ENCODE data around the gene DCLK1. TPM values are rescaled to one million over a fixed set of nuclear protein-coding genes. Genes with fewer than 3 reads are reported as not detected.

DCLK1 gene
- total and polyA plus RNA-seq, 8 donors, result 10.5 to 20.5 (median 12.8) TPM

- peak overlapping the region in 1 of 2 donors; percentile 30 for H3K27ac ChIP-seq
Observed at GRCh38 chr13:36068566-36068965, 62.6 kb downstream of the DCLK1 start.

GRCh38 chr13:36067746-36068381 is 63.3 kb downstream of the DCLK1 start:
- intact Hi-C loops (cut with DNase I), result no loop called here
- Histone ChIP-seq H3K27me3 (no peaks in the 10 kb centered on the region), H3K4me3 (no peak overlapping the region), H3K9me3 (peaks cover 0 to 5% of the 10 kb centered on the region in 2 donors), H3K36me3 (no peaks in the 10 kb centered on the region), H3K27ac (peak overlapping the region in 1 of 2 donors; percentile 30), H3K4me1 (no peaks in the 10 kb centered on the region)
- TF ChIP-seq, protein P1, sequence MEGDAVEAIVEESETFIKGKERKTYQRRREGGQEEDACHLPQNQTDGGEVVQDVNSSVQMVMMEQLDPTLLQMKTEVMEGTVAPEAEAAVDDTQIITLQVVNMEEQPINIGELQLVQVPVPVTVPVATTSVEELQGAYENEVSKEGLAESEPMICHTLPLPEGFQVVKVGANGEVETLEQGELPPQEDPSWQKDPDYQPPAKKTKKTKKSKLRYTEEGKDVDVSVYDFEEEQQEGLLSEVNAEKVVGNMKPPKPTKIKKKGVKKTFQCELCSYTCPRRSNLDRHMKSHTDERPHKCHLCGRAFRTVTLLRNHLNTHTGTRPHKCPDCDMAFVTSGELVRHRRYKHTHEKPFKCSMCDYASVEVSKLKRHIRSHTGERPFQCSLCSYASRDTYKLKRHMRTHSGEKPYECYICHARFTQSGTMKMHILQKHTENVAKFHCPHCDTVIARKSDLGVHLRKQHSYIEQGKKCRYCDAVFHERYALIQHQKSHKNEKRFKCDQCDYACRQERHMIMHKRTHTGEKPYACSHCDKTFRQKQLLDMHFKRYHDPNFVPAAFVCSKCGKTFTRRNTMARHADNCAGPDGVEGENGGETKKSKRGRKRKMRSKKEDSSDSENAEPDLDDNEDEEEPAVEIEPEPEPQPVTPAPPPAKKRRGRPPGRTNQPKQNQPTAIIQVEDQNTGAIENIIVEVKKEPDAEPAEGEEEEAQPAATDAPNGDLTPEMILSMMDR (IDR thresholded peaks at IDR 0.05), result no peak
- ATAC-seq (no peak), DNase-seq (no peak)

More at GRCh38 chr13:36068566-36068965, 62.6 kb downstream of the DCLK1 start:
- DNase-seq, result no peak
- Histone ChIP-seq H3K27me3 (no peaks in the 10 kb centered on the region), H3K4me3 (no peak overlapping the region), H3K36me3 (no peaks in the 10 kb centered on the region), H3K9me3 (peaks cover 0 to 5% of the 10 kb centered on the region in 2 donors), H3K4me1 (no peaks in the 10 kb centered on the region)
- TF ChIP-seq, protein P1 (IDR thresholded peaks at IDR 0.05), result no peak
- ATAC-seq, result no peak
- intact Hi-C loops (cut with DNase I), result no loop called here

DNA sequence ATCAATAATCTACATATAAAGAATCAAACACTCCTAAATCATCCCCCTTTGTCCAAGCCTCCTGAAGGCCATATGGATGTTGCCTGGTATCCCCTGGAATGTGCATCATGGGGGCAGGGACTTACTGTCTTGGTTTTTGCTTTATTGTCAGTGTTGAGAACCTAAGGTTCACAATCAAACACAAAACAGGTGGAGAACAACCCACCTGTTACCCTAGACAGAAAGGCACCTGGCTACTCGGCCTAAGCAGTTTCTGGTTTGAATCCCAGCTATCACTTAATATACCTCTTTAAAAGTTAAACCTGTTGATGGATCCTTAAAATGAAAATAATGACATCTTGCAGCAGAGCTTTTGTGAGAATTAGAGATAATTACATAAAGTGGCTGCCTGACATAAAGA is 68.9 kb downstream of the DCLK1 start:
- intact Hi-C loops (cut with DNase I), result no loop called here
- no peak overlapping the region for H3K4me3 ChIP-seq

GRCh38 chr13:36061621-36062020 is 69.6 kb downstream of the DCLK1 start:
- no peak for ATAC-seq
- H3K27ac ChIP-seq, result no peak overlapping the region
- H3K9me3 ChIP-seq, result peaks cover 0 to 5% of the 10 kb centered on the region in 2 donors
- TF ChIP-seq, protein P1 (IDR thresholded peaks at IDR 0.05), result no peak
- no peaks in the 10 kb centered on the region for H3K36me3 ChIP-seq
- no peaks in the 10 kb centered on the region for H3K27me3 ChIP-seq
- H3K4me3 ChIP-seq, result no peak overlapping the region
- intact Hi-C loops (cut with DNase I), result no loop called here
- no peaks in the 10 kb centered on the region for H3K4me1 ChIP-seq
- DNase-seq, result no peak

More for the DNA sequence above, 68.9 kb downstream of the DCLK1 start:
- H3K4me1 ChIP-seq, result no peaks in the 10 kb centered on the region
- H3K36me3 ChIP-seq, result no peaks in the 10 kb centered on the region
- H3K27me3 ChIP-seq, result no peaks in the 10 kb centered on the region
- H3K27ac ChIP-seq, result no peak overlapping the region
- ATAC-seq (no peak), DNase-seq (no peak)
- H3K9me3 ChIP-seq, result peaks cover 0 to 5% of the 10 kb centered on the region in 2 donors
- TF ChIP-seq, protein P1 (IDR thresholded peaks at IDR 0.05), result no peak

DNA sequence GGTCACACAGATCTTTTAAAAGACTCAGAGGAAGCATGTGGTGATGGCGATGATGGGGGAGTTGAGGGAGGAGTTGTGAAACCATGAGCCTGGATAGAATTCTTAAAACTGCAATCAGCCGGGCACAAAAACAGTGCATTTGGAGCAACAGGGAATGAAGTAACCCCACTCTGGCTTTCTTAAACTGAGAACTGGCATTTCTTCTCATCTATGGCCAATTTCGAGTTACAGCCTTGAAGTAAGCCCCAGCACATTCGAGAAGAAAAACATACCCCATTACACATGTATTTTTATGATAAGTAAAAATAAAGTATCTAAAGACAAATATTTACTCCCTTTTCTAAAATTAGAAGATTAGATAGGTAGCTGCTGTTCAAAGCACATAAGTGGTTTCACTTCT is 70.1 kb downstream of the DCLK1 start:
- Histone ChIP-seq H3K36me3 (no peaks in the 10 kb centered on the region), H3K4me1 (no peaks in the 10 kb centered on the region), H3K4me3 (no peak overlapping the region), H3K27ac (no peak overlapping the region), H3K27me3 (no peaks in the 10 kb centered on the region), H3K9me3 (peaks cover 0 to 3% of the 10 kb centered on the region in 2 donors)
- intact Hi-C loops (cut with DNase I), result no loop called here
- peak; percentile 27 for ATAC-seq
- TF ChIP-seq, protein P1 (IDR thresholded peaks at IDR 0.05), result no peak
- DNase-seq, result peak in 1 of 4 donors; percentile 37

Measured in left lung (tissue), 10 donors.